Natural killer cell treated with Interleukin-12 subunit alpha and Interleukin-12 subunit beta and Interleukin-15 and Interleukin-18, amount 100 ng/mL, for 72 hours (primary cell): Measurements from ENCODE around the gene MTHFD1L. TPM values are rescaled to one million over a fixed set of nuclear protein-coding genes. Genes with fewer than 3 reads are reported as not detected.
"Not testable (repeated sequence)": the region's sequence is repeated elsewhere in the genome, so short reads cannot be mapped to it uniquely, and the experiment has no call there.

Experiments
- ATAC-seq, 2 donors: fragments of 150-1000 bp; cut with Tn5 transposase in 1 of 2; sonication (Bioruptor Pico), chemical (Tn5 transposase) in 1 of 2; 2 replicates each; pipeline ENCODE4 v1.10.0; 2021
- DNase-seq: peaks from one replicate; pipeline ENCODE4 v3.0.0; 2022; ENCODE audit warnings: low spot score
- H3K27ac Mint-ChIP-seq, 2 donors: 1 replicate in 1 of 2; 2 replicates in 1 of 2; pipeline ENCODE4 v1.8.0; 2022; ENCODE audit warnings: mixed read lengths in 2 of 2, mild to moderate bottlenecking in 1 of 2, moderate library complexity in 1 of 2
- H3K27me3 Mint-ChIP-seq, 2 donors: 1 replicate in 1 of 2; 2 replicates in 1 of 2; pipeline ENCODE4 v1.8.0; 2022; ENCODE audit warnings: mixed read lengths in 2 of 2
- H3K36me3 Mint-ChIP-seq: one replicate; pipeline ENCODE4 v1.8.0; 2022; ENCODE audit warnings: mixed read lengths
- H3K4me1 Mint-ChIP-seq, 2 donors: 1 replicate in 1 of 2; 2 replicates in 1 of 2; pipeline ENCODE4 v1.8.0; 2022; ENCODE audit warnings: low read depth in 2 of 2, mixed read lengths in 2 of 2, mild to moderate bottlenecking in 1 of 2
- H3K4me3 Mint-ChIP-seq: one replicate; pipeline ENCODE4 v1.8.0; 2022; ENCODE audit warnings: mixed read lengths
- H3K9me3 Mint-ChIP-seq: 2 replicates; pipeline ENCODE4 v1.8.0; 2022; ENCODE audit warnings: mixed read lengths
- total RNA-seq, 2 donors: library from RNA; stranded (reverse); gene quantifications; one replicate each; pipeline ENCODE4 v1.2.3, GENCODE V29; 2022

The MTHFD1L gene
- total RNA-seq, 2 donors from 2014 or later = 47.2 to 119 TPM

GRCh38 chr6:151101816-151102694 lies 236.6 kb downstream of the MTHFD1L start:
- Mint-ChIP-seq H3K4me1 (no peaks in the 10 kb centered on the region), H3K27me3 (no peaks in the 10 kb centered on the region), H3K9me3 (no peaks in the 10 kb centered on the region), H3K4me3 (no peak overlapping the region), H3K27ac (no peak overlapping the region), H3K36me3 (peaks cover 5% of the 10 kb centered on the region)
- ATAC-seq = no peak
- no peak for DNase-seq

GRCh38 chr6:151103266-151103665 lies 237.8 kb downstream of the MTHFD1L start:
- no peaks in the 10 kb centered on the region for H3K9me3 Mint-ChIP-seq
- DNase-seq (no peak), ATAC-seq (no peak)
- no peak overlapping the region for H3K4me3 Mint-ChIP-seq
- H3K27me3 Mint-ChIP-seq = no peaks in the 10 kb centered on the region
- H3K4me1 Mint-ChIP-seq = no peaks in the 10 kb centered on the region
- H3K27ac Mint-ChIP-seq = no peak overlapping the region
- H3K36me3 Mint-ChIP-seq = peaks cover 5% of the 10 kb centered on the region

GRCh38 chr6:151107897-151108427 lies 242.5 kb downstream of the MTHFD1L start:
- no peaks in the 10 kb centered on the region for H3K36me3 Mint-ChIP-seq
- ATAC-seq = no peak
- DNase-seq = no peak
- H3K4me1 Mint-ChIP-seq = no peaks in the 10 kb centered on the region
- H3K4me3 Mint-ChIP-seq = no peak overlapping the region
- H3K27me3 Mint-ChIP-seq = peaks cover 5 to 7% of the 10 kb centered on the region in 2 donors
- no peaks in the 10 kb centered on the region for H3K9me3 Mint-ChIP-seq
- no peak overlapping the region for H3K27ac Mint-ChIP-seq

GRCh38 chr6:151108548-151108947 lies 243.0 kb downstream of the MTHFD1L start:
- peaks cover 7 to 8% of the 10 kb centered on the region in 2 donors for H3K27me3 Mint-ChIP-seq
- H3K4me3 Mint-ChIP-seq = no peak overlapping the region
- no peak for ATAC-seq
- no peak for DNase-seq
- H3K27ac Mint-ChIP-seq = no peak overlapping the region
- H3K36me3 Mint-ChIP-seq = no peaks in the 10 kb centered on the region
- no peaks in the 10 kb centered on the region for H3K9me3 Mint-ChIP-seq
- H3K4me1 Mint-ChIP-seq = no peaks in the 10 kb centered on the region

GRCh38 chr6:151109361-151109760 lies 243.9 kb downstream of the MTHFD1L start:
- DNase-seq (no peak), ATAC-seq (no peak)
- Mint-ChIP-seq H3K27me3 (peaks cover 7 to 8% of the 10 kb centered on the region in 2 donors), H3K36me3 (no peaks in the 10 kb centered on the region), H3K4me3 (no peak overlapping the region), H3K9me3 (no peaks in the 10 kb centered on the region), H3K4me1 (no peaks in the 10 kb centered on the region), H3K27ac (no peak overlapping the region)

GRCh38 chr6:151109869-151110575 lies 244.5 kb downstream of the MTHFD1L start:
- Mint-ChIP-seq H3K27ac (no peak overlapping the region), H3K27me3 (peaks cover 7 to 8% of the 10 kb centered on the region in 2 donors), H3K9me3 (no peaks in the 10 kb centered on the region), H3K36me3 (no peaks in the 10 kb centered on the region), H3K4me1 (no peaks in the 10 kb centered on the region), H3K4me3 (no peak overlapping the region)
- no peak for ATAC-seq
- no peak for DNase-seq

GRCh38 chr6:151110576-151110905 lies 245.0 kb downstream of the MTHFD1L start:
- no peak overlapping the region for H3K27ac Mint-ChIP-seq
- no peaks in the 10 kb centered on the region for H3K36me3 Mint-ChIP-seq
- H3K9me3 Mint-ChIP-seq = no peaks in the 10 kb centered on the region
- peaks cover 7 to 8% of the 10 kb centered on the region in 2 donors for H3K27me3 Mint-ChIP-seq
- no peak for ATAC-seq
- no peak overlapping the region for H3K4me3 Mint-ChIP-seq
- DNase-seq = no peak
- no peaks in the 10 kb centered on the region for H3K4me1 Mint-ChIP-seq

GRCh38 chr6:151111670-151112069 lies 246.2 kb downstream of the MTHFD1L start:
- Mint-ChIP-seq H3K4me3 (no peak overlapping the region), H3K4me1 (no peaks in the 10 kb centered on the region)

GRCh38 chr6:151112130-151112529 lies 246.6 kb downstream of the MTHFD1L start:
- no peak overlapping the region for H3K27ac Mint-ChIP-seq
- H3K27me3 Mint-ChIP-seq = peaks cover 7 to 8% of the 10 kb centered on the region in 2 donors
- no peaks in the 10 kb centered on the region for H3K9me3 Mint-ChIP-seq
- no peak overlapping the region for H3K4me3 Mint-ChIP-seq
- no peaks in the 10 kb centered on the region for H3K4me1 Mint-ChIP-seq
- no peaks in the 10 kb centered on the region for H3K36me3 Mint-ChIP-seq
- ATAC-seq (peak in 1 of 2 donors; percentile 3), DNase-seq (no peak)

More at GRCh38 chr6:151111670-151112069, 246.2 kb downstream of the MTHFD1L start:
- ATAC-seq (no peak), DNase-seq (no peak)
- no peak overlapping the region for H3K27ac Mint-ChIP-seq
- no peaks in the 10 kb centered on the region for H3K36me3 Mint-ChIP-seq
- H3K27me3 Mint-ChIP-seq = peaks cover 7 to 8% of the 10 kb centered on the region in 2 donors
- no peaks in the 10 kb centered on the region for H3K9me3 Mint-ChIP-seq

GRCh38 chr6:151112884-151113283 lies 247.4 kb downstream of the MTHFD1L start:
- not testable (repeated sequence) for H3K9me3 Mint-ChIP-seq, H3K36me3 Mint-ChIP-seq, H3K27me3 Mint-ChIP-seq, ATAC-seq, DNase-seq, H3K4me3 Mint-ChIP-seq, H3K4me1 Mint-ChIP-seq, H3K27ac Mint-ChIP-seq

- Mint-ChIP-seq H3K27ac (no peak overlapping the region), H3K36me3 (no peaks in the 10 kb centered on the region), H3K4me3 (no peak overlapping the region), H3K27me3 (peaks cover 5 to 7% of the 10 kb centered on the region in 2 donors), H3K4me1 (no peaks in the 10 kb centered on the region), H3K9me3 (no peaks in the 10 kb centered on the region)
- DNase-seq (no peak), ATAC-seq (no peak)
Observed at GRCh38 chr6:151113641-151114040, 248.1 kb downstream of the MTHFD1L start.

GRCh38 chr6:151118461-151119123 lies 253.1 kb downstream of the MTHFD1L start:
- Mint-ChIP-seq H3K27ac (no peak overlapping the region), H3K27me3 (no peaks in the 10 kb centered on the region), H3K36me3 (no peaks in the 10 kb centered on the region), H3K9me3 (no peaks in the 10 kb centered on the region), H3K4me1 (no peaks in the 10 kb centered on the region), H3K4me3 (no peak overlapping the region)
- ATAC-seq = no peak
- no peak for DNase-seq

GRCh38 chr6:151119823-151120524 lies 254.5 kb downstream of the MTHFD1L start:
- DNase-seq (no peak), ATAC-seq (no peak)
- H3K36me3 Mint-ChIP-seq = no peaks in the 10 kb centered on the region
- no peaks in the 10 kb centered on the region for H3K27me3 Mint-ChIP-seq
- H3K4me3 Mint-ChIP-seq = no peak overlapping the region
- H3K9me3 Mint-ChIP-seq = no peaks in the 10 kb centered on the region
- H3K4me1 Mint-ChIP-seq = no peaks in the 10 kb centered on the region
- no peak overlapping the region for H3K27ac Mint-ChIP-seq
